Measurements from ENCODE around the gene ATP5PB.

DNA sequence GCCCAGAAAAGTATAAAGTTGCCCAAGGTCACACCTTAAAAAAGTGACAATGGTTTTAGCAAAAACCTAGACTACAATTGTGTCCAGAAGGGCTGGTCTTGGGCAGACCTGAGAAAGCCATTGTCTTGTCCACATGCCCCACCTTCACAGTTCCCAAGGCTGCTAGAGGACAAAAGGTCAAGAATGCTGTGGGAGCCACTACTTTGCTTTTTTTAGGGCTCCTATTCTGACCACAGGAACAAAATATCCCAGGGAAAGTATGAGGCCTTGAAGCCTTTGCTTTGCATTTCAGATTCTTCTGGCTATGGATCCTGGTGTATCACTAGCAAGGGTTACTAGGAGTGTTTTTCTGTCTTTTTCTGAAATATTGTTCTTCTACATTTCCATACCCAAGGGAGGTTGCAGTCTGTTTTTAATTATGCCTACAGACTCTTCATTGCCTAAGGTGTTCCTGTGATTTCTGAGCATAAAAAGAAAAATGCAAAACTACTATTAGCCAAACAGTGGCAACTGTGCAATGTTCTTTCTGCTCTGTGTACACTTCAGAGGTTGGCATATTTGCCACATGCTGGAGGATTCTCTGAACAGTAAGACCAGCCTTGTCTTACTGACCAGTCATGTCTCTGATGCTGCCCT lies 35.2 kb downstream of the ATP5PB start:
- no peak for TF ChIP-seq POLR2A (IDR thresholded peaks at IDR 0.05)
- TF ChIP-seq, protein P1, sequence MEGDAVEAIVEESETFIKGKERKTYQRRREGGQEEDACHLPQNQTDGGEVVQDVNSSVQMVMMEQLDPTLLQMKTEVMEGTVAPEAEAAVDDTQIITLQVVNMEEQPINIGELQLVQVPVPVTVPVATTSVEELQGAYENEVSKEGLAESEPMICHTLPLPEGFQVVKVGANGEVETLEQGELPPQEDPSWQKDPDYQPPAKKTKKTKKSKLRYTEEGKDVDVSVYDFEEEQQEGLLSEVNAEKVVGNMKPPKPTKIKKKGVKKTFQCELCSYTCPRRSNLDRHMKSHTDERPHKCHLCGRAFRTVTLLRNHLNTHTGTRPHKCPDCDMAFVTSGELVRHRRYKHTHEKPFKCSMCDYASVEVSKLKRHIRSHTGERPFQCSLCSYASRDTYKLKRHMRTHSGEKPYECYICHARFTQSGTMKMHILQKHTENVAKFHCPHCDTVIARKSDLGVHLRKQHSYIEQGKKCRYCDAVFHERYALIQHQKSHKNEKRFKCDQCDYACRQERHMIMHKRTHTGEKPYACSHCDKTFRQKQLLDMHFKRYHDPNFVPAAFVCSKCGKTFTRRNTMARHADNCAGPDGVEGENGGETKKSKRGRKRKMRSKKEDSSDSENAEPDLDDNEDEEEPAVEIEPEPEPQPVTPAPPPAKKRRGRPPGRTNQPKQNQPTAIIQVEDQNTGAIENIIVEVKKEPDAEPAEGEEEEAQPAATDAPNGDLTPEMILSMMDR (IDR thresholded peaks at IDR 0.05) = no peak

All from stomach (tissue), 4 donors.